ENCODE results near the gene TNNI3K.
A peak's percentile ranks its signal among the peaks of the same experiment; 100 is the strongest.

The TNNI3K gene

DNA sequence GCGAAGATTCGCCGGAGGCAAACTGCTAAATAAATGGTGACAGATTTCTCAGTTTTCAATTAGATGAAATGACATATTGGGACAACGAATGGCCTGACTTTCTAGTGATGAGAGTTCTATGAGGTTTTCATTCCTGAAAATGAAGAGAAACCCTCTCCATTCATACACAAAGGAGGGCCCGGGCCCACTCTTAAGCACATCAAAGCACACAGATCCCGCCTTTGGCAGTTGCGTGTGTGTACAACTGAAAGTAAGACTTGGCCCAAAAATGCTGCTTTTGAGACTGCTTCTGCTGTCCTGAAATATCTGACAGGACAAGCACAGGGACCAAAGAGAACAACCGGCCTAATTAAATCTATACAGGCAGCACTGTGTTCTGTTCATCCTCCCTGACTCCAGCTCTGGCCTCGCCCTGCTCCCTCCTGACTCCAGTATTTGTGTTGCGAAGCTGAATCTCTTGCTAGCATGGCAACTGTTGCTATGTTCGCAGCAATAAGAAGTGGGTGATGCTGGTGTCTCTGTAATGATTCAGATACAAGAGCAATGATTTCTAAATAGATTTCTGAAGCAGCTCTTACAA, 269.8 kb downstream of the TNNI3K start:
- no peak for DNase-seq

GRCh38 chr1:74505928-74506710, 270.9 kb downstream of the TNNI3K start:
- DNase-seq = no peak

- DNase-seq = no peak
Observed at GRCh38 chr1:74508449-74508848, 273.3 kb downstream of the TNNI3K start.

- DNase-seq = no peak
Observed at GRCh38 chr1:74512170-74512915, 277.2 kb downstream of the TNNI3K start, which contains the start of gene LRRC53. Gene LRRC53 (minus strand): TSS chr1:74512611. CDS start chr1:74483349, 29,262 bp downstream.

DNA sequence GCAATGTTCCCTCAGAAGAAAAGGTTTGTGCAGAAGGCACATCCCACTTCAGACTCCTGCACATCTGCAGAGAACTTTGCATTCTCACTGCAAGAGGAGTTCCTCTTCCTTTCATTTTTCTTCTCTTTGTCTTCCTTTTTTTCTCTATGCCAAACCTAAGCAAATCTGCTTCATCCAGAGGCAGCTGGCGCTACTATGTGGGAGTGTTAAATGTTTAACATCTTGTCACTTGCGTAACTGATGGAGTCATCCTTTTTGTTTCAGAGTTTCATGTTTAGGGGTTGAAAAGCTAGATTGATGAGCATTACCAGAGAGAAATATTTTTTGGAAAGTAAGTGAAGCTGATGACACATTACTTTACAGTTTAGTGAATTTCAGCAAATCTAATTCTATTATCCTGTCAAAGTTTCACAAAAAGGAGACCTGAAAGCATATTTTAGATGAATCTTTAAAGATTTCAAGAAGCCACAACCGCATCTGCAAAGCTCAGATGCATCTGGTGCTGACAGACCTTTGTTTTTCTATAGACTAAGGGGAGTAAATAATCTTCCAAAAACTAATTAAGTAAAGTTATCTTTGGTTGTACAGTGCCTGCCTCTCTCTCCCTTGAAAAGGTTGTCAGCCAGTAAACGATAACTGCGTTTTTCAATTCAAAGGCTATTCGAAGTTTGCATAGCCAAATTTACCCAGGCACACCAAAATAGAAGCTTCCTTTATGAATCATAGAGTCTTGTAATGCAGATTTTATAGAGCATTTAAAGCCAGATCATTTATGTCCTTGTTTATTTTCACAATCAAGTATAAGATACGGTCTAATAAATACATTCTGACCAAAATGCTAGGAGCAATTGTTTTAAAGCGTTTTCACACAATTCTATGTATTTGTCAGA, 278.5 kb downstream of the TNNI3K start:
- DNase-seq = no peak

- DNase-seq = no peak
Observed at GRCh38 chr1:74517599-74518051, 282.4 kb downstream of the TNNI3K start.

GRCh38 chr1:74522148-74522547, 287.0 kb downstream of the TNNI3K start:
- DNase-seq = no peak

DNA sequence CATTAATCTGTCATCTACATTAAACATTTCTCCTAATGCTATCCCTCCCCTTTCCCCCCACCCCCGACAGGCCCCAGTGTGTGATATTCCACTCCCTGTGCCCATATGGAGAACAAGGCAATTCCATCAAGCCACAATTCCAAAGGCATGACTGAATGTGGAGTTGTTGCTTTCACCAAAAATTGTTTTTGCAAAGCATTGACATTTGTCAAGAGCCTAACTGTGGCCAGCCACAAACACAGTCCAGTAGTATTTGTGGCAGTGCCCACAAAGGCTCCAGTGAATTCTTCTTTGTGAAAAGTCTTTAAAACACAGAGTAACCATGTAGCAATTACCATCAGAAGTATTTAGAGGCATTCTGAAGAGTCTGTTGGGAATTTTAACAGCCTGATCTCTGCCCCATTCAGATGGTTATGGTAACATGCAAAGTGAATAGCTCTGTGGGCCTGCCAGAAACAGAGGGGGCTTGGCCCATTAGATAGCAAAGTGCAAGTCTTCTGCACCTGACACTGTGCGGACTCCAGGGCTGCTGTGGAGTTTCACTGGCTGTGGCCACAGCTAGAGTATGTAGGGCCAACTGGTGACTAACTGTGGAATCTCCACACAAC, 288.8 kb downstream of the TNNI3K start:
- no peak for DNase-seq

GRCh38 chr1:74526708-74527107, 291.5 kb downstream of the TNNI3K start:
- DNase-seq = no peak

GRCh38 chr1:74528123-74528522, 292.9 kb downstream of the TNNI3K start:
- no peak for DNase-seq

- peak; percentile 46 for DNase-seq
Observed at GRCh38 chr1:74530892-74531291, 295.7 kb downstream of the TNNI3K start.

DNA sequence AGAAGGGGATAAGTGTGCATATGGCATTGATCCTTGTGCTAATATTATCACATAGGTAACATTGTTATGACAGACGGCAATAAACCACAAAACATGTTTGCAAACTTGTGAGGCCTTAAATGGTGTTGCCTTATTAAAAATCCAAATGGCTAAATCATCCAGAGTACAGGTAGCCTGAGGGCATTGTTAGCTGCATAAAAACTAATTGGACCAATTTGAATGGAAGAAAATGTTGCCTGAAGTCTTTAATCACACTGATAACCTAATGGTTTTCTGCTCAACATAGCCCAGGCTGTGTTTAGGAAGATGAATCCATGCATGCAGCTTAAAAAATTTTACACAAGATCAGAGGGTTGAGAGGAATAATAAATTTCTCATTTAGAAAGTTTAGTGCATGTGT, 296.6 kb downstream of the TNNI3K start:
- DNase-seq = no peak

DNA sequence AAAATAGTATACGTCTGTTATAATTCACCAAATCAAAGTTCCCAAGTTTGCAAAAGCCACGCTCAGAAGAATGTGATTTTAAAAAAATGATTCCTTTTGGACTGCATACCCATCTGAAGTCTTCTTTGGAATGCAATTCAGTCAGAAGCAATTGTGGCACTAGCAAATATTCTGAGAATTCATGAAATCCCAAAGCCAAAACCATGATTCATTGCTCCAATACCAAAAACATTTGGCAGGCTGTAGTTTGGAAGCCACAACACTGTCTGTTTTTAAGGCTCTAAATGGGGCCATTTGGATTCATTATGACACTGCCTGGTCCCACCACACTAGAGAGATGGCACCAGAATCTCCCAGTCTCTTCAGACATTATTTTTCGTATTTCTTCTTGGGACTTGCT, 299.1 kb downstream of the TNNI3K start:
- no peak for DNase-seq

GRCh38 chr1:74545821-74546220, 310.6 kb downstream of the TNNI3K start:
- no peak for DNase-seq

DNA sequence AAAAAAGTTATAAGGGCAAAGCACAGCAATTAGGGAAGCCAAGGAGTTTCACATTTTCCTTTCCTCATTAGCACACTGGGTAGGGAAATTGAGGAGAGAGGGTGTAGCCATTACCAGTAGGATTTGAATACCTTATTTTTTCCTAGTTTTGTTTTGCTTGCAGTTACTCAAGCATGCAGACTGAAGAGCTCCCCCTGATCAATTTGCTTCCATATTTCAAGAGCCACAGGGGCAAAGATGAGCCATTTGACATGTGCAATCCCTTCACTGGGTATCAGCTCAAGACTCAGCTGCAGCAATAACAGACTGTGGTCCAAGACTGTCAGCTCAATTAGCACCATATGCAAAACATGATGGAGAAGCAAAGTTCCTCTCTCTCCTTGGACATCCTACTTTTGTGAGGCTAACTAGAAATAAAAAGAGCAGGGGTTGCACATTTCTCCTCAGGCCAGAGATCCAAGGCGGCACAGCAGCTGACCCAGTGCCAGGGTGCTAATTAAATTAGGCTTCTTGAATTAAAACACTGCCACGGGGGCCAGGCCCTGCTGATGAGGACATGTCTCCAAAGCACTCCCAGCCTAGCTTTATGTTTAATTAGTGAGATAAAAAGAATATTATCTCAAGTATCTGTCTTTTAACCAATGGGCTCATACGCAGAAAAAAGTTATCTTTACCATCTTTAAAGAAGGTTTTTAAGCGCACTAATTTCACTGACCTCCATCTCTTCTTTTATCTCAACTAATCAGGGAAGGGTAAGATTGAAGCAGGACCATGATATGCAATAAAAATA, 314.0 kb downstream of the TNNI3K start:
- no peak for DNase-seq

- no peak for DNase-seq
Observed at GRCh38 chr1:74549932-74550331, 314.7 kb downstream of the TNNI3K start.

GRCh38 chr1:74570797-74571492, 335.8 kb downstream of the TNNI3K start:
- DNase-seq = no peak

DNA sequence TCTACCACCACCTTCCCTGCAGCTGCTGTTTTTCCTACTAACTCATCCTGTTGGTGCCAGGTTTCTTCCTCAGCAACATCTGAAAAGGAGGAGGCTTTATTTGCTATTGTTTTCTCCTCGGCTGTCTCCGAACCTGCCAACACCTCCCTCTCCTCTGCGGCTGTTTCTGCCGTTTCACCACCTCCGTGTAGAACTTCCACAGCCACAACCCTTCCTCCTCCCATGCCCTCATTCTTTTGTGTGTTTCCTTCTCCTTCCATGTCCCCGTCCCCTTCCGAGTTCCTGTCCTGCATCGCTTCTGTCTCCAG, 336.3 kb downstream of the TNNI3K start:
- no peak for DNase-seq

GRCh38 chr1:74571891-74572290, 336.7 kb downstream of the TNNI3K start:
- no peak for DNase-seq

DNA sequence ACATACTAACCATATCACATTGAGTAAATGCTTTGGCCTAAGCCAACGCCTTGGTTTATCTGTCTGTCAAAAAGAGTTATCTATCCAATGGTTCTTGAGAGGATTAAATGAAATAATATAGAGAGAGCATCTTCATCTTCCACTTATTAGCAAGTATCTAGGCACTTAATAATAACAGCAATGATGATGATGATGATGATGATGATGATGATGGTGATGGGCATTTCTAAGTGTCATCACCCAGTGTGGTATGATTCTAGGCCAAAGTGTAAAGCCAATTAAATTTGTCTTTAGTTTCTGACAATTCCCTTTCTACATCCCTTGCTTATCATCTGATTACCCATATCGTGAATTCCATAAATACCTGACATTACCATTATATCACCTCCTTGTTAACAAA, 342.9 kb downstream of the TNNI3K start:
- no peak for DNase-seq

DNA sequence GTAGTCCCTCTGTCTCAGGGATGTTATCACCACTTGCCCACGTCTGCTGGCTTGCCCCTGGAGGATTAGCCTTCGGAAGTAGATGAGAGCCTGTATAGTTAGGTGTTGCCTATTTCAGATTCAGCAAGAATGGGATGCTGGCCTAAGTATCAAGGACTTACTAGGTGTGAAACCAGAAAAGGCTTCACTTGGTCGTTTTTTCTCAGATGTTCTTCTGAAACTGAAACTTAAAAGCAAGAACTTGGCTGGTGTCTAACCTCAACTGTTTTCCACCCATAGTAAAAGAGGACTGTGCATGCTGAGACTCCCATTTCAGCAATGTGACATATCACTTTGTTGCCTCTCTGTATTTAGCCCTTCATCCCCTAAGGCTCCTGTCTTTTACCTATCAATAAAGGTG, 344.2 kb downstream of the TNNI3K start:
- no peak for DNase-seq

All from DMS79 (cell line).